Stimulated activated CD4-positive, alpha-beta T cell treated with anti-CD3 and anti-CD28 coated beads, Interleukin-2, amount 100 ng/mL, for 48 hours (primary cell): Measurements from ENCODE around the gene CPLANE2.
"Not testable (repeated sequence)": the region's sequence is repeated elsewhere in the genome, so short reads cannot be mapped to it uniquely, and the experiment has no call there.

ENCODE experiments used
- DNase-seq, 2 donors: peaks; one replicate each; pipeline ENCODE4 v3.0.0-alpha.2; 2020

CPLANE2 gene

DNA sequence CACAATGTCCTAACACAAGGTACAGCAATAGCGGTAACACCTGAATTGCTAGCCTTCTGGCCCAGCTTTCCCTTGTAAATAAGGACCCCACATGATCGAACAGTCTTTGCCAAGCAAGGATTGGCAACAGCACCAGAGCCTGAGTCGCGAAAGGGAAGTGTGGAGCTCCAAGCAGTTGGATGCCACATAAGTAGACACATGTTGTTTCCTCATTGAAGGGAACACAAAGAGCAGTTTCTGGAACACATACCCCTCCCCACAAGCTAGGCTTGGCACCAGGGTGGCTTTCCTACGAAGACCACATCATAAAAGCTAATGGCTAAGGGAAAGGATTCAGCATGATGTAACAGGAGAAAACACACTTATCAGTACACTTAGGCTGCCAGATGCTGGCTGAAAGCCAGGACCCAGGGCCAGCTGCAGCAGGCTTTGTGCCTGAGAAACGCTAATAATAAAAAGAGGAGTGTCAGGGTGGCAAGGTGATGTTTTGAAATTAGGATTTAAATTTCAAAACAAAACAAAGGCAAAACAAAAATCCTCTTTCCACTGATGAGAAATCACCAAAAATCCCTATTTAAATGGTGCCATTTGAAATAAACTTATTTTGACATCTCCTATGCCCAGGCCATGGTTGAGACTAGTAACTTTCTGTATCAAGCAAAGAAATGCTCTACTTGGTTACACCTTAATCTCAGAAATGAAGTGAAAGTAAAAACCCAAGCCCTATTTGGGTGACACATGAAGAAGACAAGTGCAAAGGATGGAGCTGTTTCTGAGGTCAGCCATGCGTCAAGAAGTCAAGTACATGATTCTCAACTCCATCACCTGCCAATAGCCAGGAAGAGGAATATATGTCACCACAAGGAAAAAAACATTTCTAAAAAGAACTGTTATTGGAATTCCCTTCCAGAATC lies 11.9 kb upstream of the CPLANE2 start:
- no peak for DNase-seq

GRCh38 chr1:16248007-16248436 lies 11.0 kb upstream of the CPLANE2 start:
- DNase-seq: no peak

GRCh38 chr1:16247441-16247840 lies 10.5 kb upstream of the CPLANE2 start:
- DNase-seq: no peak

GRCh38 chr1:16246961-16247360 lies 10.0 kb upstream of the CPLANE2 start:
- no peak for DNase-seq

- DNase-seq: not testable (repeated sequence)
Observed at GRCh38 chr1:16246239-16246638, 9.3 kb upstream of the CPLANE2 start.

- DNase-seq: no peak
Observed at GRCh38 chr1:16245476-16246196, 8.7 kb upstream of the CPLANE2 start.

DNA sequence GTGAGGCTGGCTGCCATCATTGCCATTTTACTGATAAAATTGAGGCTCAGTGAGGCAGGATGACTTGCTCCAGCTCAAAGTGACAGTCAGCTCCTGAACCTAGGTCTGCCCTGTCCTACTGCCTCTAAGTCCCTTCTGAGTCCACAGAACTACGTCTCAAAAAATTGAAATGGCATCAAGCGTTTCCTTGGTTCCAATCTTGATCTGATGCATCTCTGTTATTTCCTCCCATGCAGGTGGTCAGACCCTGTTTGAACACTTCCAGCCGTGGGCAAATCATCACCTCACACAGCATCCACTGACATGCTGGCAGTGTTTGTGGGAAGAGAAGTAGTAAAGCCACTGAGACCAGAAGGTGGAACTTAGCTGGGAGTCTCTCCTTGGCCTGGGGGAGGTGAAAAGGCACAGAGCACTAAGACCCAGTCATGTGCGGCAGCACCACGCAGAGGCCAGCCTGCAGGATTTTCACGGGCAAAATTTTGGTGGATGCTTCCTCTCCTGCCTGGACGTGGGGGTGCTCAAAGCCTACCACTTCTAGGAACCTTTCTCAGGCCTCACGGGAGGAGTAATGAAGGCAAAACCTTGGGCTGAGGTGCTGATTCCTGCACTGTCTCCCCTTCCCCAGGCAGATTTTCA lies 7.8 kb upstream of the CPLANE2 start:
- no peak for DNase-seq

DNA sequence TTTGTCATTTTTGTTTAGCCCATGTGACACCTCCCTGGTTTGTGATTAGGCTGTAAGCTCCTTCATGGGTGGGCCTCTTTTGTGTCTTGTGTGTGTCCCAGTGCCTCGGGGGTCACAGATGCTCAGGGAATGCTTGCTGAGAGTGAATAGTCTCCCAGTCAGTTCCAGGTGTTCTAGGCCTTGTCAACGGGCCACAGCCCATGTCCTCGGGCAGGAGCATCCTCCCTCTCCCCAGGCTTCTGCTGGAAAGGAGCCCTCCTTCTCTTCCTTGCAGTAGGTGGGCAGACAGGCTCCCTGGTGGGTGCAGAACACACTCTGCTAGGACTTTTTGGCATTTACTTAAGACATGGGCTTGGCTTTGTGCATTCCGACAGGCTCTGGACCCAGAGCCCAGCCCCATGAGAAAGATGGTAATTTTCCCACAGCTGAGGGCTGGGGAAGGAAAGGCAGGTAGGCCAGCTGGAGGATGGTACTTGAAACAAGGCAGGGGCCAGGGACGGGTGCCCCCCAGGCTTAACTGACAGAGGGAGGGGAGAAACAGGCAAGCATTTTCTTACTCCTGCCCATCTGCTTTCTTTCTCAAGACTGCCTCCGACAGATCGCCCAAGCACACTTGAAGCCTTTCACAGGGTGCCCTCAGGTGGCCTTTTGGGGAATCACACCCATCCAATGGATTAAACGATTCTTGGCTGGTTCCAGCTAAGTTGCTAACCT lies 7.1 kb upstream of the CPLANE2 start:
- peak; percentile 68 to 73 for DNase-seq

GRCh38 chr1:16243215-16243610 lies 6.2 kb upstream of the CPLANE2 start:
- no peak for DNase-seq

DNA sequence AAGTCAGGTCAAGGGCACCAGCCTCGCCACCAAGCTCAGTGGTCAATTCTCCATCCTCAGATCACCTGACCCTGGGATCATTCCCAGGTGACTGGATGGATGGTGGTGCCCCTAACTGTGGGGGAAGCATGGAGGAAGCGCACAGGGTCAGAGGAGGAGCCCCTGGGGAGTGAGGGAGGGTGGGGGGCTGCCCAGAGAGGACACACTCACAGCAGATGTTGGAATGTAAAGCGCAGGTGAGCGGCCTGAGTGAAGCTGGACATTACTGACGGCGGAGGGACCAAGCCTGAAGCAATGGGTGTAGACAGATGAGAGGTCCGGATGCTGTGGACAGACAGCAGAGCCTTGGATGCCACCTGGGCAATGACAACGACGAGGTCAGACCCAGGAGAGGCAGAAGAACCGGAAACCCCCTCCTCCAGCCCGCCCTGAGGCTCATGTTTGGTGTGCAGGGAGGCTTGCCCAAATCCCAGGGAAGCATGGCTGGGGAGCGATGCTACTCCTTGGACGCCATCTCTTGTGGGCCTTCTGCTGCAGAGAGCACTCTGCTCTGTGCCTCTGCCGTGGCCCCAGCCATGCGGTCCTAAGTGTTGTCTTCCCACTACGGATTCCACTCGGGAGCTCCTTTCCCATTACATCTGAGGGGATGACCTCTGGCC lies 5.7 kb upstream of the CPLANE2 start:
- DNase-seq: no peak

DNA sequence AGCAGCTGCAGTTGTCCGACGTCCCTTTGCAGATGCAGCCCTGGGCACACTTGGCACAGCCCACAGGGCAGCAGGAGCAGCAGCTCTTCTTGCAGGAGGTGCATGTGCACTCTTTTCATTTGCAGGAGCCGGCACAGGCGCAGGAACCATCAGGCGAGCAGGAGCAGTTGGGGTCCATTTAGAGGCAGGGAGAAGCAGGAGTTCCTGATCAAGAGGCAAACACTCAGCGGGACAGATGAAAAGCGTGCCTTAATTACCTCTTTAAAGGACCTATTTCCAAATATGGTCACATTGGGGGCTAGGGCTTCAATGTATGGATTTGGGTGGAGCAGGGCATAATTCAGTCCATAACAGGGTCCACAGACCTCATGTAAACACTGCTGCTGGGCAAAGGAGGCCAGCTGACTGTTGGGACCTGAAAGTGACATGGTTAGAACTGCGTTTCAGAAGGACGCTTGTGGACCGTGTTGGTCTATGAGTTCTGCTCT lies 4.3 kb upstream of the CPLANE2 start:
- no peak for DNase-seq

GRCh38 chr1:16239972-16240491 lies 3.0 kb upstream of the CPLANE2 start:
- no peak for DNase-seq

- DNase-seq: no peak
Observed at GRCh38 chr1:16237343-16237830, 404 bp upstream of the CPLANE2 start.

- DNase-seq: peak; percentile 19 to 39
Observed at GRCh38 chr1:16235944-16236510, 956 bp downstream of the CPLANE2 start.

DNA sequence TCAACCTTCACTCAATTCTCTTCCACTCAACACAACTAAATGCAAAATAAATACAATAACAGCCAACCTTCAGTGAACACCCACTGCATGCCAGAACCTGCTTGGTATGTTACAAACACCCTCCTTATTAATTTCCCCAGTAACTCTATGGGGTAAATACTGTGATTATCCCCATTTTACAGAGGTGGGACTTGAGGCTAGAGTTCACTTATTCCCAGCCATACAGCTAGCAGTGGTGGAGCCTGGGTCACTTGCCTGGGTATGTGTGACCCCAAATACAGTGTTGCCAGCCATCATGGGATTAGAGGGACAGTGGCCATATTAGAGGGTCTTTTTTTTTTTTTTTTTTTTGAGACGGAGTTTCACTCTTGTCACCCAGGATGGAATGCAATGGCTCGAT lies 1.6 kb downstream of the CPLANE2 start:
- DNase-seq: no peak

DNA sequence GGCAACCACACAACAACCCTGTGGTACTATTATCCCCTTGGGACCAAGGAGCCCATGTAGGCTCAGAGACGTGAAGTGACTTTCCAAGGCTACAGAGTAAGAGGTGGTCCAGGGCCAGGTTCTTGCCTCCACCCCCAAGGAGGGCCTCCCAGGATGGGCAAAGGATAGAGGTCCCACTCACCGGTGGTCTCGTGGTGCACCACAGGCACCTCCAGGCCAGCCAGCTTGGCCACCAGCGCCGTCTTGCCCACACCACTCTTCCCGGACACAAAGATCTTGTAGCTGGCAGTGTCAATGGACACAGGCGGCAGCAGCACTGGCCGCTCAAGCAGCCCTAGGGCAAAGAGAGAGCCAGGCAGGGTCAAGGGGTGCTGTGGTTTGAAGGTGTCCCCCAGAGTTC lies 3.6 kb downstream of the CPLANE2 start:
- DNase-seq: no peak

GRCh38 chr1:16232316-16232710 lies 4.7 kb downstream of the CPLANE2 start:
- DNase-seq: no peak

GRCh38 chr1:16231331-16232315 lies 5.4 kb downstream of the CPLANE2 start:
- no peak for DNase-seq

- DNase-seq: no peak
Observed at GRCh38 chr1:16230744-16231143, 6.2 kb downstream of the CPLANE2 start.
